NCI-H2081 (cell line): ENCODE results near the gene GPX7.
"Not testable (repeated sequence)": the region's sequence is repeated elsewhere in the genome, so short reads cannot be mapped to it uniquely, and the experiment has no call there.

Experiments
- DNase-seq, 2 experiments: peaks; one replicate each; lab custom pipeline; 2025; lab: John Stamatoyannopoulos, UW

Gene GPX7

GRCh38 chr1:52601991-52602855, at the start of gene GPX7:
GPX7 (plus strand) TSS chr1:52602371; CDS start chr1:52602410, 39 bp downstream.
- peak; percentile 9 to 40 for DNase-seq

- peak; percentile 83 to 90 for DNase-seq
Observed at GRCh38 chr1:52552505-52553361, 49.4 kb upstream of the GPX7 start, which contains the start of gene TUT4. TUT4 (minus strand) TSS chr1:52553092; CDS start chr1:52526280, 26,812 bp downstream.

DNA sequence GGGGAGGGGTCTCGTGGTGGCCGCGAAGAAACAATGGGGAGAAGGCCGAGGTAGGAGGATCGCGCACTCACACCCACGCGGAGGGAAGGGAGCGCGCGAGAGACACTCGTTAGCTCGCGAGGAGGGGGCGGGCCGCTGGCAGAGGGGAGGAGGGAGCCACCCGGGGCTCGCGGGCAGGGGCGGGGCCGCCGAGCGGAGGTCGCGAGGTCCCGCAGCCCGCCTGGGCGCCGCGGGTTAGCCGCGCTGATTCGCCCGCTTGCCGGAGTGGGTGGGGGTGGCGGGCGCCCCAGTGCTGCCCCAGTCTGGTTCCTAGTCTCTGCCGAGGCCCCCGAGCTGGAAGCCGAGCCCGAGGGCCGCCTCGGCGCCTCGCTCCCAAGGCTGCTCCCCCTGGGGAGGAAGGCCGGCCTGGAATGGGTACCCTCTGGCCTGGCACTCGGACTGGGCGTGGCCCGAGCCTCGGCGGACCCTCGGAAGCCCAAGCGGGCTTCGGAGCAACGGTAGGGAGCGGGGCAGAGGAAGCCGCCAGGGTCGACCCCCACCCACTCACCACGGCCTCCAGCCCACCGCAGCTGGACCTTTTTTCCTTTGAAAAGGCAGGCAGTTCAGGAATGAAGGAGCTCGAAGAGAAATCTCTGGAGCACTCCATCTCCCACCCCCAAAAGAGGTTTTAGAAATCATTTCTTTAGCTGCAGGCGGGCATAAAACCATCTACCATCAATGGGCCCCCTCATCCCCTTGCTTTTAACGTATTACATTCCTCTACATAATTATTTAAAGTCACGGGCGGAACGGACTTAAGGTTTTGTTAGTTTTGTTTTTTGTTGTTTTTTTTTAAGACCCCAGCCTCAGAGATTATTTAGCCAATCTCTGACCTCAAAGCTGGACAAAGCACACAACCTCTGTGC, 48.6 kb upstream of the GPX7 start:
- peak; percentile 79 to 82 for DNase-seq

GRCh38 chr1:52554267-52554640, 47.9 kb upstream of the GPX7 start:
- DNase-seq: no peak

GRCh38 chr1:52554756-52555155, 47.4 kb upstream of the GPX7 start:
- peak; percentile 42 to 72 for DNase-seq

DNA sequence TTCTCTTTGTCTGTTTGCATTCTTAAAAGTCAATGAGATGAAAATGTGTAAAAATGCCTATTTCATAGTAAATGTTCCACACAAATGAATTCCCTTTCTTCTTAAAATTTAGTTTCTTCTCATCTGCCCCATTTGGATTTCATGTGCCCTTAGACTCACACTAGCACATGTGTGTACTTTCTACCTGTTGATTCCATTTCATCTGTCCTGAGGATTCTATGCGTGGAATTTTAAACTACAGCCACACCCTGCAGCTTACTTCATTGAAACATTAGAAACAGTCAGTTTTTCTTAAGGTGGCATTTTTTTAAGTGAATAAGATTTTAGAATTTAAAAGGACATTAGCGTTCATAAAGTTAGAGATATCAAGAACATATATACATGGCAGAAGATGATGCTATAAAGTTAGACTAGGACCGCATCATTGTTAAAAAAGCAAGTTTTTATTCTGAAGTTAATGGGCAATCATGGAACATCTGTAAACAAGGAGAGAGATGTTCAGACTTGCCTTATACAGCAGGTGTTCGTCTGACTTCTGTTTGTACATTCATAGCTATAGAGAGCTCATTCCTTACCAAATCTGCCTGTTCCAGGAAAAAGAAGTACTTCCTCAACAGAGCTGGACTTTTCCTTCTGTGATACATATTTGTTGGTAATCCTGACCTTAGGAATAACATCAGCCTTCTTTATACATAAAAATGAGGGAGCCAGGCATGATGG, 45.4 kb upstream of the GPX7 start:
- no peak for DNase-seq

DNA sequence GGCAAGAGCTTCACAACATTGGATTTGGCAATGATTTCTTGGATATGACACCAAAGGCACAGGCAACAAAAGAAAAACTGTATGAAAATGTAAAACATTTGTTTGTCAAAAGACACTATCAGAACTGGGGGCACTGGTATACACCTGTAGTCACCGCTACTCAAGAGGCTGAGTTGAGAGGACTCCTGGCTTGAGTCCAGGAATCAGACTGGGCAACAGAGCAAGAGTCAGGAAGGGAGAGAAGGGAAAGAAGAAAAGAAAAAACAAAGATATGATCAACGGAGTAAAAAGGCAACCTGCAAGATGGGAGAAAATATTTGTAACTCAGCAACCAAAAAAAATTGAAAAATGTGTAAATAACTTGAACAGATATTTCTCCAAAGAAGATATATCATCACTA, 43.2 kb upstream of the GPX7 start:
- no peak for DNase-seq

DNA sequence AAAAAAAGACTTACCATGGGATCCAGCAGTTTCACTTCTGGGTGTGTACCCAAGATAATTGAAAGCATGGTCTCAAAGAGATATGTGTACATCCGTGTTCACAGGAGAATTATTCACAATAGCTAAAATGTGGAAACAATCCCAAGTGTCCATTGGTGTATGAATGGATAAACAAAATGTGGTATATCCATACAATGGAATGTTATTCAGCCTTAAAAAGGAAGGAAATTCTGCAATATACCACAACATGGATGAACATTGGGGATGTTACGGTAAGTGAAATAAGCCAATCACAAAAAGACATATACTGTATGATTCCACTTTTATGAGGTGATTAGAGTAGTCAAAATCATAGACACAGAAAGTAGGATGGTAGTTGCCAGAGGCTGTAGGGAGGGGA, 42.3 kb upstream of the GPX7 start:
- DNase-seq: no peak

- DNase-seq: no peak
Observed at GRCh38 chr1:52562766-52563165, 39.4 kb upstream of the GPX7 start.

GRCh38 chr1:52567943-52568342, 34.2 kb upstream of the GPX7 start:
- DNase-seq: no peak

DNA sequence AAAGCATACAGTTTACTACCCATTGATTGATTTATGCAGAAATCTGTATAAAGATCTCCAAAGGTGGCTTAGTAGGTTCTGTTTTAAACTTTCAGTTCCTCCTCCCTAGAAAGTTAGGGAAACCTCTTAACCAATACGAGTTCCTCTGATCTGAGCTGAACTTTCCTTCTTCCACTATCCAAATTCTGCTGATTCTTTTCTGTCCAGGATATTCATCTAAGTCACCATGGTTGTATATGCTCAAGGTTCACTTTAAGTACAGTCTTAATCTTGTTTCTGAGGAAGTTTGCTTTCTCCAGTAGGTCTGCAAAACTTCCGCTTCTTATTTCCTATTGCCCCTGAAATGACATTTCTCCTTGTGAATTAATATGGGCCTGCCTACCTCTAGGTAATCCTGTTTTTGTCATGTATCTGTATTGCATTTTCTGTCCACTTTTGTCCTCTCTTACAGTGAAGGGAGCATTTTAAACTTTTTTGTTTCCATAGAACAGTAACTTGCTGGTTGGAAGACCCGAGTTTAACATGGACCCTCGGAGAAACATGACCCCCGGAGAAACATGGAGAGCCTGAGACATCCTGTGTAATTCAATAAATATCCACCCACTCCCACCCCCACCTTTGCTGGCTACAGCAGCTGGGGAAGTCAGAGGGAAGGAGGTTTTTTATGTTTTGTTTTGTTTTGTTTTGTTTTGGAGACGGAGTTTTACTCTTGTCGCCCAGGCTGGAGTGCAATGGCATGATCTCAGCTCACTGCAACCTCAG, 32.5 kb upstream of the GPX7 start:
- no peak for DNase-seq

GRCh38 chr1:52571783-52572182, 30.4 kb upstream of the GPX7 start:
- no peak for DNase-seq

GRCh38 chr1:52572387-52572786, 29.8 kb upstream of the GPX7 start:
- no peak for DNase-seq

DNA sequence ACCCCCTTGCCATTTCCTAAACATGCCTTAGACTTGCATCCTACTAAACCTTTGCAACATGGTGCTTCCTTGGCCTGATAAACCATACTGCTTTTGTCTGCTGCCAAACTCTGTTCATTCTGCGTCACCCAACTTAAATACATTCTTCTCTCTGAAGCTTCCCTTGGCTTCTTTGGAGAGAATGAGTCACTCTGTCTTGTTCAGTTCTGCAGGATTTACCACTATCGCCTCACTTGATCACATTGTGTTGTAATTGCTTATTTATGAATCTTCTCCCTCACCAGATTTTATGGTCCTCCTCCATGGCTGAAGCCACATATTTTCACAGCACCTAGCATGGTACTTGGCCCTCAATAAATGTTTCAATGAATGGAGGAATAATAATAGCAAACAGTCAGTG, 27.6 kb upstream of the GPX7 start:
- no peak for DNase-seq

- no peak for DNase-seq
Observed at GRCh38 chr1:52576074-52576473, 26.1 kb upstream of the GPX7 start.

GRCh38 chr1:52578066-52578465, 24.1 kb upstream of the GPX7 start:
- DNase-seq: not testable (repeated sequence)

DNA sequence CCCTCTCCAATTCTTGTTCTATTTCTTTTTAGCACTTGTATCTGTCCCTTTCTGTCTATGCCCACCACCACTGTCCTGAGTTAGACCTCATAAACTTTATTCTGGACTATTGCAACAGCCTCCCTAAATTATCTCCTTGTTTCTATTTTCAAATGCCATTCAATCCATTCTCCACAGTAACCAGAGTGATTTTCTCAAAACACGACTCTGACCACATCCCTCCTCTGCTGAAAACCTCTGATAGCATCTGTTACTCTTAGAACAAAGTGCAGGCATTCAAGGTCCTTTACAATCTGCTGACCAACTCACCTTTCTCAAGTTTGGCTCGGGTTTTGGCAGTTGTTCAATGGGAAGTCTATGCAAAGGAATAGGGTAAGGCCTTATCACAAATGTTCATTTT, 22.8 kb upstream of the GPX7 start:
- no peak for DNase-seq

GRCh38 chr1:52580283-52580682, 21.9 kb upstream of the GPX7 start:
- DNase-seq: no peak

- no peak for DNase-seq
Observed at GRCh38 chr1:52582116-52582696, 20.0 kb upstream of the GPX7 start.

DNA sequence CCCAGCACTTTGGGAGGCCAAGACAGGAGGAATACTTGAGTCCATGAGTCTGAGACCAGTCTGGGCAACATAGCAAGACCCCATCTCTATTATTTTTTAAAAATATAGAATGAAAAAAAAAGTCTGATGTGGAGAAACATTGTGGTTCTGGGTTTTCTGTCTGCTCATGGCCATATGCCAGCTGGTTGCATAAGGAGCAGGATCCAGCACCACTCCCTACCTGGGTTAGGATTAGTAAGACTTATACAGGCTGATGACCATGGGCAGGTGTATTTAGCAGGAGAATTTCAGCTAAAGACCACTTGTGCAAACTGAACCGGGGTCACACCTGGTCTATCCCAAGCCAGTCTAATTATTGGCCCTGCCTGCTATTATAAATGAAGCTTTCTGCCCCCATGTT, 16.7 kb upstream of the GPX7 start:
- DNase-seq: no peak
